HepG2 (cell line): ENCODE measurements around the gene GBGT1. TPM values are rescaled to one million over a fixed set of nuclear protein-coding genes. Genes with fewer than 3 reads are reported as not detected.

Experiments
- EP300 ChIP-seq, 3 experiments: sonication (generic) in 1 of 3; formaldehyde crosslinking in 1 of 3; IDR thresholded peaks; 2 replicates each; pipeline versions ENCODE4 v1.5.1 to v1.6.1; 2011 to 2020; ENCODE audit warnings: low read depth in 2 of 3, low read length in 2 of 3, borderline replicate concordance in 1 of 3, improper control_type of control experiment in 1 of 3, mild to moderate bottlenecking in 1 of 3, missing genetic modification reagents in 1 of 3, moderate library complexity in 1 of 3
- FOXP4 ChIP-seq: sonication (generic); formaldehyde crosslinking; IDR thresholded peaks from 2 replicates; pipeline ENCODE4 v1.4.0; 2020; ENCODE audit warnings: missing genetic modification reagents
- MTA1 ChIP-seq: sonication (generic); formaldehyde crosslinking; IDR thresholded peaks from 2 replicates; pipeline ENCODE4 v1.4.0; 2020; ENCODE audit warnings: missing genetic modification reagents, mild to moderate bottlenecking, borderline replicate concordance
- SMC3 ChIP-seq: IDR thresholded peaks from 2 replicates; pipeline ENCODE4 v1.6.1; 2011; ENCODE audit warnings: low read length, improper control_type of control experiment
- SP2 ChIP-seq: sonication (generic); formaldehyde crosslinking; IDR thresholded peaks from 2 replicates; pipeline ENCODE4 v1.5.1; 2020; ENCODE audit warnings: mild to moderate bottlenecking, missing genetic modification reagents
- TRAFD1 ChIP-seq: sonication (generic); formaldehyde crosslinking; IDR thresholded peaks from 2 replicates; pipeline ENCODE4 v1.5.1; 2020; ENCODE audit warnings: missing genetic modification reagents, mild to moderate bottlenecking, borderline replicate concordance
- ZFP36 ChIP-seq: fragments of 150-350 bp; IDR thresholded peaks from 2 replicates; pipeline ENCODE4 v1.6.1; 2018; ENCODE audit warnings: borderline replicate concordance, low read length, low read depth; ENCODE audit not compliant: partially characterized antibody
- ZHX1 ChIP-seq: sonication (generic); formaldehyde crosslinking; IDR thresholded peaks from 2 replicates; pipeline ENCODE4 v1.8.1; 2022; ENCODE audit warnings: low read depth, mild to moderate bottlenecking, missing genetic modification reagents
- ZNF441 ChIP-seq: sonication (generic); formaldehyde crosslinking; IDR thresholded peaks from 2 replicates; pipeline ENCODE4 v1.7.0; 2021; ENCODE audit warnings: missing genetic modification reagents, borderline replicate concordance
- ZNF883 ChIP-seq: sonication (generic); formaldehyde crosslinking; IDR thresholded peaks from 2 replicates; pipeline ENCODE4 v1.5.1; 2020; ENCODE audit warnings: mild to moderate bottlenecking, missing genetic modification reagents; ENCODE audit errors: not compliant biosample characterization
- polyA plus RNA-seq, 8 experiments: library from polyadenylated mRNA; depleted of rRNA in 3 of 8; stranded (reverse) in 7 of 8; unstranded in 1 of 8; fragments of >200 nt; fragmentation: Illumina TruSeq in 4 of 8; extraction: Trizol in 4 of 8; gene quantifications; 2 replicates each; pipeline versions ENCODE4 v1.2.1 to v1.2.3, GENCODE V29; 2011 to 2016; ENCODE audit warnings: low read depth in 4 of 8, missing spikeins in 1 of 8, mixed read lengths in 1 of 8; ENCODE audit not compliant: insufficient read depth in 1 of 8
- total RNA-seq, 5 experiments: library from RNA; depleted of rRNA; stranded (reverse); fragments of >200 nt; fragmentation: Illumina TruSeq; extraction: Trizol; gene quantifications; 2 replicates each; pipeline ENCODE4 v1.2.3, GENCODE V29; 2016; ENCODE audit warnings: low read depth in 1 of 5
- TF ChIP-seq, protein P1 (sequence below): sonication (generic); formaldehyde crosslinking; conservative IDR thresholded peaks from 2 replicates; pipeline ENCODE4 v1.4.0; 2020; ENCODE audit warnings: missing genetic modification reagents
- TF ChIP-seq, protein P2 (sequence below): sonication (generic); formaldehyde crosslinking; IDR thresholded peaks from 2 replicates; pipeline ENCODE4 v1.5.0; 2020; ENCODE audit warnings: mild to moderate bottlenecking, missing genetic modification reagents, borderline replicate concordance
- TF ChIP-seq, protein P3 (sequence below): sonication (generic); formaldehyde crosslinking; IDR thresholded peaks from 2 replicates; pipeline ENCODE4 v1.4.0; 2020; ENCODE audit warnings: missing genetic modification reagents

GBGT1 gene
- total and polyA plus RNA-seq, 2 of the 13 experiments (the other 11 are each of a cell fraction or from before 2014, with no cell fraction given), result not detected

- TF ChIP-seq ZHX1 (CRISPR knock-in tag) (peak; percentile 22), EP300 (IDR thresholded peaks at IDR 0.05; ENCODE audit: low read depth in 2 of 2, low read length in 2 of 2) (0 out of 4 replicates have a peak, but pooled peaks of 1 of the 2 experiments have one; percentile 19), EP300 (CRISPR knock-in tag; IDR thresholded peaks at IDR 0.05; ENCODE audit: borderline replicate concordance) (no peak), FOXP4 (CRISPR knock-in tag) (peak; percentile 80), MTA1 (no peak), SMC3 (peak; percentile 59; the same call in 1 of the 2 replicates), ZNF441 (CRISPR knock-in tag) (no peak; the same call in 1 of the 2 replicates), ZFP36 (no peak), SP2 (CRISPR knock-in tag) (0 out of 2 replicates have a peak, but pooled peaks have one; percentile 31), ZNF883 (CRISPR knock-in tag) (peak; percentile 34), TRAFD1 (CRISPR knock-in tag) (0 out of 2 replicates have a peak, but pooled peaks have one; percentile 46)
- TF ChIP-seq, protein P1, sequence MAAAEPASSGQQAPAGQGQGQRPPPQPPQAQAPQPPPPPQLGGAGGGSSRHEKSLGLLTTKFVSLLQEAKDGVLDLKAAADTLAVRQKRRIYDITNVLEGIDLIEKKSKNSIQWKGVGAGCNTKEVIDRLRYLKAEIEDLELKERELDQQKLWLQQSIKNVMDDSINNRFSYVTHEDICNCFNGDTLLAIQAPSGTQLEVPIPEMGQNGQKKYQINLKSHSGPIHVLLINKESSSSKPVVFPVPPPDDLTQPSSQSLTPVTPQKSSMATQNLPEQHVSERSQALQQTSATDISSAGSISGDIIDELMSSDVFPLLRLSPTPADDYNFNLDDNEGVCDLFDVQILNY (CRISPR knock-in tag), result peak; percentile 78; the same call in 1 of the 2 replicates
- TF ChIP-seq, protein P2, sequence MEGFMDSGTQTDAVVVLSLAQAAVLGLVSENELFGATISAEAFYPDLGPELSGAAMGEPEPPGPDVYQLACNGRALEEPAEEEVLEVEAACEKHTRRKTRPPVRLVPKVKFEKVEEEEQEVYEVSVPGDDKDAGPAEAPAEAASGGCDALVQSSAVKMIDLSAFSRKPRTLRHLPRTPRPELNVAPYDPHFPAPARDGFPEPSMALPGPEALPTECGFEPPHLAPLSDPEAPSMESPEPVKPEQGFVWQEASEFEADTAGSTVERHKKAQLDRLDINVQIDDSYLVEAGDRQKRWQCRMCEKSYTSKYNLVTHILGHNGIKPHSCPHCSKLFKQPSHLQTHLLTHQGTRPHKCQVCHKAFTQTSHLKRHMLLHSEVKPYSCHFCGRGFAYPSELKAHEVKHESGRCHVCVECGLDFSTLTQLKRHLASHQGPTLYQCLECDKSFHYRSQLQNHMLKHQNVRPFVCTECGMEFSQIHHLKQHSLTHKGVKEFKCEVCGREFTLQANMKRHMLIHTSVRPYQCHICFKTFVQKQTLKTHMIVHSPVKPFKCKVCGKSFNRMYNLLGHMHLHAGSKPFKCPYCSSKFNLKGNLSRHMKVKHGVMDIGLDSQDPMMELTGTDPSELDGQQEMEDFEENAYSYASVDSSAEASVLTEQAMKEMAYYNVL (CRISPR knock-in tag), result peak; percentile 79; the same call in 1 of the 2 replicates
- TF ChIP-seq, protein P3, sequence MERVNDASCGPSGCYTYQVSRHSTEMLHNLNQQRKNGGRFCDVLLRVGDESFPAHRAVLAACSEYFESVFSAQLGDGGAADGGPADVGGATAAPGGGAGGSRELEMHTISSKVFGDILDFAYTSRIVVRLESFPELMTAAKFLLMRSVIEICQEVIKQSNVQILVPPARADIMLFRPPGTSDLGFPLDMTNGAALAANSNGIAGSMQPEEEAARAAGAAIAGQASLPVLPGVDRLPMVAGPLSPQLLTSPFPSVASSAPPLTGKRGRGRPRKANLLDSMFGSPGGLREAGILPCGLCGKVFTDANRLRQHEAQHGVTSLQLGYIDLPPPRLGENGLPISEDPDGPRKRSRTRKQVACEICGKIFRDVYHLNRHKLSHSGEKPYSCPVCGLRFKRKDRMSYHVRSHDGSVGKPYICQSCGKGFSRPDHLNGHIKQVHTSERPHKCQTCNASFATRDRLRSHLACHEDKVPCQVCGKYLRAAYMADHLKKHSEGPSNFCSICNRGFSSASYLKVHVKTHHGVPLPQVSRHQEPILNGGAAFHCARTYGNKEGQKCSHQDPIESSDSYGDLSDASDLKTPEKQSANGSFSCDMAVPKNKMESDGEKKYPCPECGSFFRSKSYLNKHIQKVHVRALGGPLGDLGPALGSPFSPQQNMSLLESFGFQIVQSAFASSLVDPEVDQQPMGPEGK (CRISPR knock-in tag), result peak; percentile 87
Measured at GRCh38 chr9:133144142-133144903, 19.4 kb downstream of the GBGT1 start (continued).
